GM19468 (cell line): ENCODE results near the gene PDE3B.
"Not testable (repeated sequence)": the region's sequence is repeated elsewhere in the genome, so short reads cannot be mapped to it uniquely, and the experiment has no call there.

Source experiments
- ATAC-seq: cut with Tn5 transposase; IDR thresholded peaks from one replicate; pipeline ENCODE4 v1.9.1; 2021; ENCODE audit warnings: mild to moderate bottlenecking, moderate library complexity, moderate number of reproducible peaks; ENCODE audit not compliant: unreplicated experiment; ENCODE audit errors: extremely low read depth

PDE3B gene

GRCh38 chr11:14643697-14644225 is at the start of gene PDE3B:
Gene PDE3B, plus strand, starts transcription at chr11:14643804. Its CDS starts 272 bp downstream, at chr11:14644076.
- ATAC-seq: peak; percentile 20

- not testable (repeated sequence) for ATAC-seq
Observed at GRCh38 chr11:14595261-14595660, 48.3 kb upstream of the PDE3B start.

- no peak for ATAC-seq
Observed at GRCh38 chr11:14607713-14608112, 35.9 kb upstream of the PDE3B start.

GRCh38 chr11:14609902-14610301 is 33.7 kb upstream of the PDE3B start:
- no peak for ATAC-seq

- no peak for ATAC-seq
Observed at GRCh38 chr11:14611939-14612338, 31.7 kb upstream of the PDE3B start.

- ATAC-seq: no peak
Observed at GRCh38 chr11:14612694-14613093, 30.9 kb upstream of the PDE3B start.

DNA sequence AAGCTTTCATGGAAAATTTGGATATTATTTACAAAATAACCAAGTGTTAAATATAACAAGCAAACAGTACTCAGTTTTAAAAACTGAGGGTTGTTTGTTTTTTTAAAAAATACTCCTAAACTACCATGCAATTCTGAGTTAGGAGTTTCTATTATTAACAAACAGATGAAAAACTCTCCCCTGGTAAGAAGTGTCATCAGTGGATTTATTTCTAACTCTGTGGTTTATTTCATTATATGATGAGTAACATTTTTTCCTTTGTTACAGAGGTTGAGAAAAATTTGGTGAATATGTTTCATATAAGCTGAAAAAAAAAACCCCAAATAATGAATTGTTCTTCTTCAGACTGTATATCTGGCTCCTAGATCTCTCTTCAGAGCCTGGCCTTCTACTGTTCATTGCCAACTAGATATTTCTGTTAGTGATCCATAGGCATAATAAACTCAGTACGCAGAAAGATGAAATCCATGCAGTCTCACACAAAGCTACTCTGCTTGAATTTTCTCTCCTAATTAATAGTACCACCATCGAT is 29.4 kb upstream of the PDE3B start:
- no peak for ATAC-seq

DNA sequence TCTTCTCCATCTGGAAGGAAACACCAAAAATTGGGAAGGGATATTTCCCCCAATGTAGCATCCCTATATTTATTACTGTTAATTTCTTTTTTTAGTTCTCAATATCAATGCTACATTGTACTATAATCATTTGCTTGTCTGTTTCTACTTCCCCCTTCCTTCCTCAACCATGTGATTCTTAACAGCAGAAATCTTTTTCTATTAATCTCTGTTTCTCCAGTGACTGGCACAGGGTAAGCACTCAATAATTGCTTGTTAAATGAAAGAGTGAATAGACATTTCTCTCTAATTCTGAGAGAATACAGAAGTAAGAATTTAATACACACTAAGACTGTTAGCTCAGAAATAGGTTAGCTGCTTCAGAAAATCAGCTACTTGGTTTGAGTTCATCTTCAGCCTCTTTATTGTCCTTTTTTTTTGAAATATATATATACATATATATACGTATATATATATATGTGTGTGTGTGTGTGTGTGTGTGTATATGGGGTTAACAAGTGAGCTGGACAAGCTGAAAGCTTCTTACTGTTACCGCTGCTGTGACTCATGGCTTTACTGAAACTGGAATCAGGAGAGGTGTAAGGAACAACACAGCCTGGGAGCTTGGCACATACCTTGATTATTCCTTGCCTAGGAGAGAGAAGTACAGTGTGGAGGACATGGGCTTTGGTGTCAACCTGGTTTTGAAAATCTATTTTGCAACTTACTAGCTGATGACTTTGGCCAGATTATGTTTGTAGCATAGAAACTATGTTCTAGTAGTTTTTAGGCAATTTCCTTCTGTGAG is 26.2 kb upstream of the PDE3B start:
- ATAC-seq: no peak

DNA sequence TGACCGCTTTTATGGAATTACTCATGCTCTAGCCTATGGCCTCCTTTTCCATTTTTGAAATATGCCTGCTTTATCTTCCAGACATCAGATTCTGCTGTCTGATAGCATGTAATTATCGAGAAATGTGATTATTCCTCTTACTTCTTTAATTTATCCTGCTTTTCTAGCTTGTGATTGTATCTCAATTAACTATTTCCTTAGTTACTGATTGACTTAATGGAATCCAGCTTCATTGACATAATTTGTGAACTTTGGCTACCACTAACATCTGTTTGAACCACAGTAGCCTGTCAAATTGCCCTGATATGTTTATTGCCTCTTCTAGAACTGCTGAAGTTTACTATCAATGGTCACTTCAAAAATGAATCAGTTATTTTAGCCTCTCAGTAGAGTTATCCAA is 25.5 kb upstream of the PDE3B start:
- ATAC-seq: no peak

DNA sequence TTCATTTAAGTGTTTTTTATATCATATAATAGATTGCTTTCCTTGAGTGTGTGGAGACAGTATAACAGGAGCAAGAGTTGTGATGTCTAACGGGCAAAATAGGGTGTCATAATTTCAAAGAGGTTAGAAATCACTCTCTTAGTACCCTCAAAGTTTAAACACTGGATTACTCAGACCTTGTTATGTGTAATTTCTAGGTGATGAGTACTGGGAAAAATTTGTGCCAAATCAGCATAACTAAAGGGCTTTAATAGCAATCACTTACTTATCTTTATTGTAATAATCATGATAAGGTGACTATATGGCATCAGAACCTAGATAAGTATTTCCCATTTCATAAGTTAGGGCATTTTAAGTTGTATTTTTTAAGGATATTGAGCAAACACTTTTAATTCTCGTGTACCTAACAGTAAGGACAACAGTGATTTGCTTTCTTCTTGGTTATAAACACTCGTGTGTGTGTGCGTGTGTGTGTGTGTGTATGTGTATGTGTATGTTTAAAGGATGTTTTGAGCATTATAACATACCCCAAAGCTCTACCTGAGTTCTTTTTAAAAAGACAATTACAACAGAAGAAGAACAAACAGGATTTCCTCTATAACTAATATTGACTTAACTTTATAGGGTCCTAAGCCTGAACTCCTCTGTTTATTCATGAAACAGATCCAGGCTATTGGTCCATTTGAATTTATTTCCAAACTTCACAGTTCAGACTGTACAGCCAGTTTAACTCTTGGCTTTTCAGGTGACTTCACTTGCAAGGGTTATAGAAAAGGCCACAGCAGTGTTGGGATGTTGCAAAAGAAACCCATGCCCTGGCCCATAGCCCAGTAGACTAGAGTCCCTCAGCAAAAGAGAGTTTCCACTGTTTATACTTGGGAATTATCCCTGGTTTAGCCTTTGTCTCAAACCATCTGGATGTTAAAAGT is 23.7 kb upstream of the PDE3B start:
- no peak for ATAC-seq

GRCh38 chr11:14622223-14622954 is 21.2 kb upstream of the PDE3B start:
- no peak for ATAC-seq

DNA sequence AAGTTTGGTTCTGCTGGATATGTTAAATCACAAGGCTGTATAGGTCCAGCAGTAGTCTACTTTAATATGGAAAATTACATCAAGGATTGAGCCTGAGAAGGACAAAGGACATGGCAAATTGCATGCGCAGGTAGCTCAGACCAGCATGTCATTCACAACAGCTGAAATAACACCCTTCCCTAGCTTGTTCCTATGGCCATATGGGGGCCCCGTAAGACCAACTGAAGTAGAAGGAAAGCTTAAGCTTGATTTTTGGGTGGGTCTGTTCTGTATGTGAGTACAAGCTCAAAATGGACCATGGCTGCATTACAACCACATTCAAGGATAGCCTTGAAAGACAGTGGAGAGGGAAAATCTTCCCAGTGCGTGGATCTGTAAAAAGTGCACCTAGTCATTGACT is 20.6 kb upstream of the PDE3B start:
- no peak for ATAC-seq

- ATAC-seq: no peak
Observed at GRCh38 chr11:14625586-14626205, 17.9 kb upstream of the PDE3B start.

DNA sequence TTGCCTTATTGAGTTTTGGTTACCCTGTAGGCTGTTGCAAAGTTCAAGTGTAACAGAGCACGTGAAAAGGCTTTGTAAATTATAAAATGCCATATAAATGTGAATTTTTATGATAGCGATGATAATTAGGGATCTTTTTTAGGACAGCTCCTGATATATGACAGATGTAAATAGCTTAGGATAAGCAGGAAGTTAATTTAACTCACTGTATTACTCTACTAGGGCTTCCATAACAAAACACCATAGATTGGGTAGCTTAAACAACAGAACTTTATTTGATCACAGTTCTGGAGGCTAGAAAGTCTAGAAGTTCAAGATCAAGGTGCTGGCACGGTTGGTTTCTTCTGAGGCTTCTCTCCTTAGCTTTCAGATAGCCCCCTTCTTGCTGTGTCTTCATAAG is 17.0 kb upstream of the PDE3B start:
- no peak for ATAC-seq

GRCh38 chr11:14633506-14634224 is 9.9 kb upstream of the PDE3B start:
- ATAC-seq: not testable (repeated sequence)

DNA sequence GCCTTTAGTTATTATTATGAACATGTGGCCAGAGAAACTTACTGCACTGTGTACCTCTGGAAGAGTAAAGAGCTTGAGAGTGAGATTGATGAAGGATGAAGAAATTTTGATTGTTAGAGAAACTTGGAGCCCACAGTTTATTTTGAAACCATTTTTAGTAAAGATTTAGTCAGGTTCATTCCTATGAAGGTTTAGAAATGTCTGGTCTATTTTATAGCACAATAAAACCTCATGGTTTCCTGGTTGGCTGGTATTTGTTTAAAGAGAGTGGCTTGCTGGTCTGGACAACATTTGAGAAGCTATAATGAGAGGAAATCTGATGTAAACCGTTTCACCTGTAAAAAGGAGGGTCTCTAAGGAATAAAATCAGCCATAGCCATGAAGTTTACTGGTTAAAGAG is 8.8 kb upstream of the PDE3B start:
- no peak for ATAC-seq

DNA sequence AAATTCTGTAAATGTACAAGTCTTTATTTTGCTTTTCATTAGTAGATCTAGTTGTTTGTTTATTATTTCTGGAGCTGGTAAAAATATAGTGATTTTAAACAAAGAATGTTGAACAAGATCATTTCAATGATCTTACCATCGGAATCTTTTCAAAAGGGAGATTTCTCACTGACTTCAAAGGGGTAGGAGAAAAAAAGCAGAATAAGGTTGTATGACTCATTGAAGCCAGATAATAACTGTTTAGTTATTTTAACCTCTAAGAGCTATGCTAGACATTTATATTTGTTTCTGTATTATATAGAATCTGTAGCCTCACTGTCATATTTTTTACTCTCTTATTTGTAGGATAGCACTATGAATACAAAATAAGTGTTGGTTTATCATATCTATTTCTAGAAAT is 8.1 kb upstream of the PDE3B start:
- no peak for ATAC-seq

DNA sequence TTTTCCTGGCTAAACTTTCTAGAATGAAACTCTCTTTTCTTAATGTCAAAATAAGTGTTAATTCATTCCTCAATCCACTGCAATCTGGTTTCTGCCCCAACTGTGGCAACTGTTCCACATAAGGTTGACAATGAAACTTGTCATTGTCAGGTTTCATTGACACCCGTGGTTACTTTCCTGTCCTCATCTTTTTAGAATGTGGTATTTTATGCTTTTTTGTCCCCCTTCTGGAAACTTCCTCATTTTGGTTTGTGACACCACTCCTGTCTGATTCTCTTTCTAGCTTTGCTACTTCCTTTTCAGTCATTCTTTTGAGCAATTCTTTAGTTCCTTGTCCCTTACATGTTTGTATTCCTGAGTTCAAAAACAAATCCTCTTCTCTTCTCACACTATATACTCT is 7.5 kb upstream of the PDE3B start:
- ATAC-seq: no peak

GRCh38 chr11:14637868-14638409 is 5.7 kb upstream of the PDE3B start:
- ATAC-seq: no peak
